ENCODE measurements around the gene SCAPER.
"Not testable (repeated sequence)": the region's sequence is repeated elsewhere in the genome, so short reads cannot be mapped to it uniquely, and the experiment has no call there.

SCAPER gene

GRCh38 chr15:76439542-76439941 is 465.6 kb downstream of the SCAPER start:
- no peak overlapping the region for H3K27ac ChIP-seq (ENCODE audit: low read length)
- no peak overlapping the region for H3K4me3 ChIP-seq (ENCODE audit: low read length in 2 of 2)
- no peaks in the 10 kb centered on the region for H3K4me1 ChIP-seq (ENCODE audit: control insufficient read depth, insufficient read depth, low read length)
- H3K9me3 ChIP-seq (ENCODE audit: control insufficient read depth in 2 of 2, low read length in 2 of 2), result no peaks in the 10 kb centered on the region
- no peaks in the 10 kb centered on the region for H3K27me3 ChIP-seq (ENCODE audit: control insufficient read depth in 1 of 2, insufficient read depth in 2 of 2, low read length in 2 of 2)
- H3K36me3 ChIP-seq (ENCODE audit: control insufficient read depth in 2 of 2, insufficient read depth in 2 of 2, low read length in 2 of 2), result no peaks in the 10 kb centered on the region
- H3K9ac ChIP-seq (ENCODE audit: low read length in 2 of 2), result no peak overlapping the region

GRCh38 chr15:76433798-76434400 is 471.2 kb downstream of the SCAPER start:
- Histone ChIP-seq H3K9ac (ENCODE audit: low read length in 2 of 2) (no peak overlapping the region), H3K27me3 (ENCODE audit: control insufficient read depth in 1 of 2, insufficient read depth in 2 of 2, low read length in 2 of 2) (no peaks in the 10 kb centered on the region), H3K9me3 (ENCODE audit: control insufficient read depth in 2 of 2, low read length in 2 of 2) (no peaks in the 10 kb centered on the region), H3K4me1 (ENCODE audit: control insufficient read depth, insufficient read depth, low read length) (no peaks in the 10 kb centered on the region), H3K36me3 (ENCODE audit: control insufficient read depth in 2 of 2, insufficient read depth in 2 of 2, low read length in 2 of 2) (no peaks in the 10 kb centered on the region), H3K4me3 (ENCODE audit: low read length in 2 of 2) (no peak overlapping the region), H3K27ac (ENCODE audit: low read length) (no peak overlapping the region)

GRCh38 chr15:76433036-76433435 is 472.1 kb downstream of the SCAPER start:
- H3K4me1 ChIP-seq (ENCODE audit: control insufficient read depth, insufficient read depth, low read length); H3K27me3 ChIP-seq (ENCODE audit: control insufficient read depth in 1 of 2, insufficient read depth in 2 of 2, low read length in 2 of 2); H3K9me3 ChIP-seq (ENCODE audit: control insufficient read depth in 2 of 2, low read length in 2 of 2); H3K9ac ChIP-seq (ENCODE audit: low read length in 2 of 2); H3K27ac ChIP-seq (ENCODE audit: low read length); H3K4me3 ChIP-seq (ENCODE audit: low read length in 2 of 2); H3K36me3 ChIP-seq (ENCODE audit: control insufficient read depth in 2 of 2, insufficient read depth in 2 of 2, low read length in 2 of 2): not testable (repeated sequence)

GRCh38 chr15:76432604-76433003 is 472.5 kb downstream of the SCAPER start:
- Histone ChIP-seq H3K9ac (ENCODE audit: low read length in 2 of 2) (no peak overlapping the region), H3K36me3 (ENCODE audit: control insufficient read depth in 2 of 2, insufficient read depth in 2 of 2, low read length in 2 of 2) (peaks cover 0 to 6% of the 10 kb centered on the region in 2 donors), H3K27me3 (ENCODE audit: control insufficient read depth in 1 of 2, insufficient read depth in 2 of 2, low read length in 2 of 2) (no peaks in the 10 kb centered on the region), H3K27ac (ENCODE audit: low read length) (no peak overlapping the region), H3K4me3 (ENCODE audit: low read length in 2 of 2) (no peak overlapping the region), H3K4me1 (ENCODE audit: control insufficient read depth, insufficient read depth, low read length) (no peaks in the 10 kb centered on the region), H3K9me3 (ENCODE audit: control insufficient read depth in 2 of 2, low read length in 2 of 2) (no peaks in the 10 kb centered on the region)

GRCh38 chr15:76431971-76432370 is 473.2 kb downstream of the SCAPER start:
- H3K9ac ChIP-seq (ENCODE audit: low read length in 2 of 2), result no peak overlapping the region
- H3K27me3 ChIP-seq (ENCODE audit: control insufficient read depth in 1 of 2, insufficient read depth in 2 of 2, low read length in 2 of 2), result no peaks in the 10 kb centered on the region
- no peak overlapping the region for H3K27ac ChIP-seq (ENCODE audit: low read length)
- no peak overlapping the region for H3K4me3 ChIP-seq (ENCODE audit: low read length in 2 of 2)
- H3K9me3 ChIP-seq (ENCODE audit: control insufficient read depth in 2 of 2, low read length in 2 of 2), result no peaks in the 10 kb centered on the region
- peaks cover 0 to 6% of the 10 kb centered on the region in 2 donors for H3K36me3 ChIP-seq (ENCODE audit: control insufficient read depth in 2 of 2, insufficient read depth in 2 of 2, low read length in 2 of 2)
- H3K4me1 ChIP-seq (ENCODE audit: control insufficient read depth, insufficient read depth, low read length), result no peaks in the 10 kb centered on the region

GRCh38 chr15:76430711-76431110 is 474.4 kb downstream of the SCAPER start:
- not testable (repeated sequence) for H3K4me3 ChIP-seq (ENCODE audit: low read length in 2 of 2); H3K4me1 ChIP-seq (ENCODE audit: control insufficient read depth, insufficient read depth, low read length); H3K9ac ChIP-seq (ENCODE audit: low read length in 2 of 2); H3K27me3 ChIP-seq (ENCODE audit: control insufficient read depth in 1 of 2, insufficient read depth in 2 of 2, low read length in 2 of 2); H3K27ac ChIP-seq (ENCODE audit: low read length); H3K9me3 ChIP-seq (ENCODE audit: control insufficient read depth in 2 of 2, low read length in 2 of 2); H3K36me3 ChIP-seq (ENCODE audit: control insufficient read depth in 2 of 2, insufficient read depth in 2 of 2, low read length in 2 of 2)

- no peak overlapping the region for H3K27ac ChIP-seq (ENCODE audit: low read length)
- H3K36me3 ChIP-seq (ENCODE audit: control insufficient read depth in 2 of 2, insufficient read depth in 2 of 2, low read length in 2 of 2), result peaks cover 0 to 6% of the 10 kb centered on the region in 2 donors
- H3K27me3 ChIP-seq (ENCODE audit: control insufficient read depth in 1 of 2, insufficient read depth in 2 of 2, low read length in 2 of 2), result no peaks in the 10 kb centered on the region
- H3K4me3 ChIP-seq (ENCODE audit: low read length in 2 of 2), result no peak overlapping the region
- no peak overlapping the region for H3K9ac ChIP-seq (ENCODE audit: low read length in 2 of 2)
- H3K4me1 ChIP-seq (ENCODE audit: control insufficient read depth, insufficient read depth, low read length), result no peaks in the 10 kb centered on the region
- no peaks in the 10 kb centered on the region for H3K9me3 ChIP-seq (ENCODE audit: control insufficient read depth in 2 of 2, low read length in 2 of 2)
Measured at GRCh38 chr15:76429661-76430060, 475.5 kb downstream of the SCAPER start.

GRCh38 chr15:76426941-76427340 is 478.2 kb downstream of the SCAPER start:
- Histone ChIP-seq H3K36me3 (ENCODE audit: control insufficient read depth in 2 of 2, insufficient read depth in 2 of 2, low read length in 2 of 2) (peaks cover 0 to 6% of the 10 kb centered on the region in 2 donors), H3K4me1 (ENCODE audit: control insufficient read depth, insufficient read depth, low read length) (no peaks in the 10 kb centered on the region), H3K27me3 (ENCODE audit: control insufficient read depth in 1 of 2, insufficient read depth in 2 of 2, low read length in 2 of 2) (no peaks in the 10 kb centered on the region), H3K4me3 (ENCODE audit: low read length in 2 of 2) (no peak overlapping the region), H3K9me3 (ENCODE audit: control insufficient read depth in 2 of 2, low read length in 2 of 2) (no peaks in the 10 kb centered on the region), H3K9ac (ENCODE audit: low read length in 2 of 2) (no peak overlapping the region), H3K27ac (ENCODE audit: low read length) (no peak overlapping the region)

- H3K27ac ChIP-seq (ENCODE audit: low read length), result no peak overlapping the region
- no peak overlapping the region for H3K4me3 ChIP-seq (ENCODE audit: low read length in 2 of 2)
- no peak overlapping the region for H3K9ac ChIP-seq (ENCODE audit: low read length in 2 of 2)
- no peaks in the 10 kb centered on the region for H3K36me3 ChIP-seq (ENCODE audit: control insufficient read depth in 2 of 2, insufficient read depth in 2 of 2, low read length in 2 of 2)
- no peaks in the 10 kb centered on the region for H3K27me3 ChIP-seq (ENCODE audit: control insufficient read depth in 1 of 2, insufficient read depth in 2 of 2, low read length in 2 of 2)
- no peaks in the 10 kb centered on the region for H3K4me1 ChIP-seq (ENCODE audit: control insufficient read depth, insufficient read depth, low read length)
- H3K9me3 ChIP-seq (ENCODE audit: control insufficient read depth in 2 of 2, low read length in 2 of 2), result no peaks in the 10 kb centered on the region
Measured at GRCh38 chr15:76418352-76419140, 486.6 kb downstream of the SCAPER start.

GRCh38 chr15:76401285-76401684 is 503.9 kb downstream of the SCAPER start:
- Histone ChIP-seq H3K27ac (ENCODE audit: low read length) (no peak overlapping the region), H3K4me1 (ENCODE audit: control insufficient read depth, insufficient read depth, low read length) (no peaks in the 10 kb centered on the region), H3K27me3 (ENCODE audit: control insufficient read depth in 1 of 2, insufficient read depth in 2 of 2, low read length in 2 of 2) (no peaks in the 10 kb centered on the region), H3K9me3 (ENCODE audit: control insufficient read depth in 2 of 2, low read length in 2 of 2) (no peaks in the 10 kb centered on the region), H3K36me3 (ENCODE audit: control insufficient read depth in 2 of 2, insufficient read depth in 2 of 2, low read length in 2 of 2) (peaks cover 3 to 4% of the 10 kb centered on the region in 2 donors), H3K4me3 (ENCODE audit: low read length in 2 of 2) (no peak overlapping the region), H3K9ac (ENCODE audit: low read length in 2 of 2) (no peak overlapping the region)

Measured in stomach smooth muscle (tissue), 2 donors.